Astrocyte of the cerebellum (primary cell): Measurements from ENCODE around the gene ZNF71.

Source experiments
- DNase-seq: peaks from one replicate; pipeline ENCODE4 v3.0.0-alpha.2; 2011; ENCODE audit warnings: low read depth
- H3K4me3 ChIP-seq: 2 replicates; pipeline ENCODE4 v1.5.1; 2011; ENCODE audit warnings: mild to moderate bottlenecking, low read depth, low read length, moderate library complexity
- CTCF ChIP-seq: IDR thresholded peaks from 2 replicates; pipeline ENCODE4 v1.5.1; 2012; ENCODE audit warnings: low read length, low read depth, moderate library complexity, mild to moderate bottlenecking; ENCODE audit errors: missing control alignments
- in situ Hi-C: cut with HindIII; loops from 2 replicates; pipeline ENCODE4 v1.10.0; 2017; ENCODE audit warnings: low sequenced_read_pairs

Gene ZNF71

GRCh38 chr19:56663931-56664500 lies 68.9 kb downstream of the ZNF71 start:
- no peak for DNase-seq
- in situ Hi-C loops, result no loop called here
- TF ChIP-seq CTCF, result no peak
- H3K4me3 ChIP-seq, result no peak overlapping the region

- in situ Hi-C loops, result no loop called here
- no peak for DNase-seq
- no peak overlapping the region for H3K4me3 ChIP-seq
- TF ChIP-seq CTCF, result no peak
Observed at GRCh38 chr19:56664511-56664910, 69.4 kb downstream of the ZNF71 start.

- in situ Hi-C loops, result no loop called here
- no peak for TF ChIP-seq CTCF
- DNase-seq, result no peak
- no peak overlapping the region for H3K4me3 ChIP-seq
Observed at GRCh38 chr19:56667311-56667870, 72.3 kb downstream of the ZNF71 start.

- no peak for TF ChIP-seq CTCF
- H3K4me3 ChIP-seq, result no peak overlapping the region
- DNase-seq, result no peak
- in situ Hi-C loops, result no loop called here
Observed at GRCh38 chr19:56668676-56669075, 73.6 kb downstream of the ZNF71 start.

DNA sequence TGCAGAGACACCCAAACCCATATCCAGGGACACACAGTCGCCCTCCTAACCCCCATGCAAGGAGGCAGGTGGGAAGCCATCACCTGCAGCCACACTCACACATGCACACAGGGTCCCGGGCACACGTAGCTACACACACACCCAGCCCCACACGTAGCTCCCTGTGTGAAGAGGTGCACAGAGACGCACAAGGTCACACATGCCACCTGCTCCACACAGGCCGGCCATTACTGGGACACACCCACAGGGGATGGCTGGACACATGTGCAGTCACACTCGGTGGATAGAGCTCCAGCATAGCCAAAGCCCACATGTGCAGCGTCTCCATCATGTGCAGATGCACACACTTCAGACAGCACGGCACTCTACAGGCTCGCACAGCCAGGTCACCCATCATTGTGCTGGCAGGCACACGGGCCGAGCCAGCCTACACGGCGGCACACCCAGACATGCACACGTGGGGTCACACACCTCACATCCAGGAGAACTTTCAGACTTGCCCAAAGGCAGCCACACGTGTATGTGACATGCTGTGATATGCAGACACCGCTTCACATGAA lies 75.4 kb downstream of the ZNF71 start:
- no peak for DNase-seq
- no peak for TF ChIP-seq CTCF
- in situ Hi-C loops, result no loop called here
- no peak overlapping the region for H3K4me3 ChIP-seq

GRCh38 chr19:56670961-56671612 lies 76.0 kb downstream of the ZNF71 start:
- in situ Hi-C loops, result no loop called here
- H3K4me3 ChIP-seq, result peak overlapping the region; percentile 29
- TF ChIP-seq CTCF, result no peak

More at GRCh38 chr19:56670961-56671612, 76.0 kb downstream of the ZNF71 start:
- no peak for DNase-seq
